KMS-11 (cell line): Measurements from ENCODE around the gene SEPTIN2.

ENCODE experiments used
- H2AFZ ChIP-seq: fragments of 200-600 bp; sonication (generic); 2 replicates; pipeline ENCODE4 v1.6.1; 2016; ENCODE audit warnings: antibody characterized with exemption, mixed run types, low read depth
- H3K27ac ChIP-seq: fragments of 200-600 bp; sonication (generic); 2 replicates; pipeline ENCODE4 v1.6.1; 2016; ENCODE audit warnings: mild to moderate bottlenecking, mixed run types
- H3K27me3 ChIP-seq: fragments of 200-600 bp; sonication (generic); 2 replicates; pipeline ENCODE4 v1.6.1; 2017; ENCODE audit warnings: mild to moderate bottlenecking, low read depth, mixed run types, moderate library complexity; ENCODE audit not compliant: insufficient read depth
- H3K36me3 ChIP-seq: fragments of 200-600 bp; sonication (generic); 2 replicates; pipeline ENCODE4 v1.6.1; 2017; ENCODE audit warnings: mild to moderate bottlenecking, mixed run types; ENCODE audit not compliant: insufficient read depth
- H3K4me1 ChIP-seq: fragments of 200-600 bp; sonication (generic); 2 replicates; pipeline ENCODE4 v1.6.1; 2016; ENCODE audit warnings: mild to moderate bottlenecking, low read depth, mixed run types; ENCODE audit not compliant: poor library complexity, severe bottlenecking
- H3K4me2 ChIP-seq: fragments of 200-600 bp; sonication (generic); 2 replicates; pipeline ENCODE4 v1.7.0; 2016; ENCODE audit warnings: mild to moderate bottlenecking, mixed run types
- H3K4me3 ChIP-seq: fragments of 200-600 bp; sonication (generic); IDR thresholded peaks from 2 replicates; pipeline ENCODE4 v1.6.1; 2017; ENCODE audit warnings: low read depth, low read length, mixed read lengths; ENCODE audit not compliant: insufficient read depth
- H3K79me2 ChIP-seq: fragments of 200-600 bp; sonication (generic); 2 replicates; pipeline ENCODE4 v1.6.1; 2016; ENCODE audit warnings: low read depth, mixed run types; ENCODE audit not compliant: insufficient read depth
- H3K9ac ChIP-seq: fragments of 200-600 bp; sonication (generic); 2 replicates; pipeline ENCODE4 v1.6.1; 2016; ENCODE audit warnings: mild to moderate bottlenecking, mixed run types
- H4K20me1 ChIP-seq: fragments of 200-600 bp; sonication (generic); 2 replicates; pipeline ENCODE4 v1.6.1; 2016; ENCODE audit warnings: mild to moderate bottlenecking, mixed run types; ENCODE audit not compliant: insufficient read depth
- CTCF ChIP-seq: fragments of 200-600 bp; sonication (generic); conservative IDR thresholded peaks from 2 replicates; pipeline ENCODE4 v1.6.1; 2017; ENCODE audit warnings: low read depth, mild to moderate bottlenecking, antibody characterized with exemption, low read length, moderate library complexity, mixed read lengths

Gene SEPTIN2

GRCh38 chr2:241356871-241357260 lies 41.1 kb downstream of the SEPTIN2 start:
- H3K4me3 ChIP-seq = peak overlapping the region; percentile 87
- no peak for TF ChIP-seq CTCF
- peaks cover 52% of the 10 kb centered on the region for H3K79me2 ChIP-seq
- H3K4me1 ChIP-seq = peaks cover 52% of the 10 kb centered on the region
- peaks cover 16% of the 10 kb centered on the region for H4K20me1 ChIP-seq
- H3K27me3 ChIP-seq = no peaks in the 10 kb centered on the region
- H2AFZ ChIP-seq = peak overlapping the region; percentile 30; the same call in 1 of the 2 replicates
- peak overlapping the region; percentile 94 for H3K4me2 ChIP-seq
- peak overlapping the region; percentile 30; the same call in 1 of the 2 replicates for H3K27ac ChIP-seq
- H3K36me3 ChIP-seq = no peaks in the 10 kb centered on the region
- H3K9ac ChIP-seq = peak overlapping the region; percentile 75

GRCh38 chr2:241357531-241357930 lies 41.8 kb downstream of the SEPTIN2 start:
- no peak for TF ChIP-seq CTCF
- H3K27me3 ChIP-seq = no peaks in the 10 kb centered on the region
- no peak overlapping the region for H3K27ac ChIP-seq
- H3K4me1 ChIP-seq = peaks cover 52% of the 10 kb centered on the region
- no peak overlapping the region for H2AFZ ChIP-seq
- H3K9ac ChIP-seq = no peak overlapping the region; the same call in 1 of the 2 replicates
- H3K79me2 ChIP-seq = peaks cover 52% of the 10 kb centered on the region
- peak overlapping the region; percentile 94 for H3K4me2 ChIP-seq
- no peaks in the 10 kb centered on the region for H3K36me3 ChIP-seq
- H3K4me3 ChIP-seq = no peak overlapping the region
- peaks cover 16% of the 10 kb centered on the region for H4K20me1 ChIP-seq

GRCh38 chr2:241358470-241358869 lies 42.7 kb downstream of the SEPTIN2 start:
- peaks cover 52% of the 10 kb centered on the region for H3K79me2 ChIP-seq
- H3K4me2 ChIP-seq = peak overlapping the region; percentile 94
- H3K27me3 ChIP-seq = no peaks in the 10 kb centered on the region
- H4K20me1 ChIP-seq = peaks cover 16% of the 10 kb centered on the region
- H3K4me1 ChIP-seq = peaks cover 62% of the 10 kb centered on the region
- H3K36me3 ChIP-seq = no peaks in the 10 kb centered on the region
- no peak for TF ChIP-seq CTCF
- no peak overlapping the region for H3K27ac ChIP-seq
- no peak overlapping the region for H3K9ac ChIP-seq
- no peak overlapping the region for H2AFZ ChIP-seq
- H3K4me3 ChIP-seq = no peak overlapping the region

GRCh38 chr2:241359481-241360045 lies 43.8 kb downstream of the SEPTIN2 start:
- no peak for TF ChIP-seq CTCF
- H3K4me3 ChIP-seq = no peak overlapping the region
- no peaks in the 10 kb centered on the region for H3K27me3 ChIP-seq
- no peak overlapping the region for H2AFZ ChIP-seq
- H3K27ac ChIP-seq = no peak overlapping the region
- no peaks in the 10 kb centered on the region for H3K36me3 ChIP-seq
- peaks cover 10% of the 10 kb centered on the region for H4K20me1 ChIP-seq
- H3K4me2 ChIP-seq = no peak overlapping the region
- H3K4me1 ChIP-seq = peaks cover 58% of the 10 kb centered on the region
- peaks cover 52% of the 10 kb centered on the region for H3K79me2 ChIP-seq
- H3K9ac ChIP-seq = no peak overlapping the region
